Iris pigment epithelial cell (primary cell): ENCODE results near the gene CTIF.

Experiments used
- DNase-seq: peaks from one replicate; pipeline ENCODE4 v3.0.0-alpha.2; 2011; ENCODE audit warnings: low read depth

The CTIF gene

DNA sequence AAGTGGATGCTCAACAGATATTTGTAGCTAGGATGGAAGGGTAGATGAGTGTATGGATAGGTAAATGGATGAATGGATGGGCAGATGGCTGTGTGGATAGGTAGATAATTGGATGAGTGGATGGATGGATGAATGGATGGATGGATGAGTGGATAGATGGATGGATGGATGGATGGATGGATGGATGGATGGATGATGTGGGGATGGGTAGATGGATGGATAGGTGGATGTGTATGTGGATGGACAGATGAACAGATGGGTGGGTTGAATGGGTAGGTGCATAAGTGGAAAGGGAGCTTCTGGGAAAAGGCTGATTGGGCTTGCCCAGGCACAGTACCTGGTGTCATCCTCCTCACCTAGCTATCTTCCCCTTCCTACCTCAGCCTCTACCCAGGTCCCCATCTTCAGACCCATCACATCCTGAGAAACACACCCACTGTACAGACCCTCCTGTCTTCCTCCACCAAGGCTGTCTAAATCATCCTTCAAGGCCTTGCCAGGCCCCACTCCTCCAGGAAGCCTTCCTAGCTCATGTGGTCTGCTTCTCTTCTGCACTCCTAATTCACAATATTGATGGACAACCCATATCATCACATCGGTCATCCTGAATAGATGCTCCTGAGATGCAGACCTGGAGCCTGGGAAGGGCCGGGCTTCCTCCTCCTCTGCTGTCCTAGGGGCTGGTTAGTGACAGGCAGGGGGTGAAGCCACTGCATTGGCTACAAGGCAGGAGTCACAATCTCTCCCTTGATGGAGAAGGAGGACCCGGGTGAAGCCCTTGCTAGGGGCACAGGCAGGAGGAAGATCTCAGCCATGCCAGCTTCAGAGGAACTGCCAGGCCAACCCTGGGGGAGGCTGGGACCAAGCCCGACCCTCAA is 362.6 kb downstream of the CTIF start:
- no peak for DNase-seq

DNA sequence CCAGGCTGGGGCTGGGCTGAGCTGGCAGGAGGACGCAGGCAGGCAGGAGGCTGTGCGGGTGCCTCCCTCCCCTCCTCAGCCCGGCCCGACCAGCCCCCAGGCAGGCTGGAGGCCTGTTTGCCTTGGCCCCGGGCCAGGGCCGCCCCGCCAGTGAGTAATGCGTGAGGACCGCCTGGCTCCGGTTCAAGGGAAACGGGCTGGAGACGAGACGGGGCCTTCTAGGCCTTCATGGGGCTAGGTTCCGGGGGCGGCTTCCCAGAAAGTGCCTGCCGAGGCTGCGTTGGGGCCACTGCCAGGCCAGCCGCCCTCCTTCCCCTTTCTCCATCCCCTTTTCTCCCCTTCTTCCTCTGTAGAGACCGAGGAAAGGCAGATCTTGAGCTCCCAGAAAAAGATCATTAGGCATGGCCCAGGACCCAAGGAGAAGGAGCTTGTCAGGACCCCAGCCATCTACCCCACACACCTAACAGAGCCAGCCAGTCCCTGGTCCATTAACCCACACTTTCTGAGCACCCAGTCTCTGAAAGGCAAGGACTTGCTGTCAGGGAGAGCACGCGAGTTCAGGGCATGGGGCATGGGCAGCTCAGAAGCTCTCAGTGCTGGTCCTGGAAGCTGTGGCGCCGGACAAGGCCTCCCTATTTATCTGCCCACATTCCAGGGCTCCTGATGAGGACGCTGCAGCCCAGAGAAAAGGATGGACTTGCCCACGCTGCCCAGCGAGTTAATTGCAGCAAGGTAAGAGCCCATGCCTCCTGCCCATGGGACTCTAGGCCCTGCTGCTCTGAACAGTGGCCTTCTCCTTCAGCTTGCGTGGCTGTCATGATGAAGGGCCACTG is 363.4 kb downstream of the CTIF start:
- peak; percentile 95 for DNase-seq

DNA sequence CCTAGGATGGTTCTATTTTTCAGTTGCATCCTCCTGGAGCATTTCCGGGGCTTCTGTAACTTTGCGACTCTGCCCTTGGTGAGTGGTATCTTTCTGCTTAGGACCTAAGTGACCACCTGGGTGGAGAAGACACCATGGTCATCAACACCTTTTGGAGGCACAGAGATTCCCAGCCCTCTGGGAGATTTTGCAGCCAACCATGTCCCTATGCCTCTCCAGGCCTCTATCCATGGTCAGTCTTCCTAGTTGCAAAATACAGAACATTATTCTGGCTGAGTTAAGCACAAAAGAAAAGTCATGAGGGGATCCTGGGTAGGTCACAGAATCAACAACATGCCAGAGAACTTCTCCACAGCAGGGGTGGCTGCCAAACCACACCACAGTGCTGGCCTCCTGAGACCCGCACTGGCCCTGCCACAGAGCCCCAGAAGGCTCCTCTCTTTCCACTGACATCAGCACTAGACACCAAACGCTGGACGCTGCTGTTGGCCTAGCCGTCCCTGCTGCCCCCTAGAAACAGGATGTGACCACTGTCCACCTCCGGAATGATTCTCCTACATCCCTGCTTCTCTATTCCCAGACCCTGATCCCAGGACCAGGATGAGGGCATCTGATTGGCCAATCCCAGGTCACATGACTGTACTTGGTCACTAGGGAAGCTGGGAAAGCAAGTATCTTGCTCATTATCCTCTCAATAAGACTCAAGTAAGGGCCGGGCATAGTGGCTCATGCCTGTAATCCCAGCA is 364.2 kb downstream of the CTIF start:
- peak; percentile 79 for DNase-seq

DNA sequence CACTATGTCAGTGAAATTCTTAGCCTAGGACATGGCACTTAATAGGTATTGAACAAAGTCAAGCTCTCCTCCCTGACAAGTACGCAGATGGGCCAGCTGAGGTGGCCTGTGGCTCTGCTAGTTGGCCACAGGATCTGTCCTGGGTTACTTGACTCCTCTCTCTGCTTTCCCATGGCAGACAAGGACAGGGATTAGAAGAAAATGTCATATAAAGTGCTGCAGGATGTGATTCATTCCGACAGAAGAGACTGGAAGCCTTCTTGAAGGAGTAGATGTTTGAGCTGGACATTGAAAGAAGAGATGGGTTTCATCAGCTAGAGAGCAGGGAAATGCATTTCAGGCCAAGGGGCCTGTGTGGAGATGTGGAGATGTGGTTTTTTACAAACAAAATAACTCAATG is 365.3 kb downstream of the CTIF start:
- peak; percentile 53 for DNase-seq

DNA sequence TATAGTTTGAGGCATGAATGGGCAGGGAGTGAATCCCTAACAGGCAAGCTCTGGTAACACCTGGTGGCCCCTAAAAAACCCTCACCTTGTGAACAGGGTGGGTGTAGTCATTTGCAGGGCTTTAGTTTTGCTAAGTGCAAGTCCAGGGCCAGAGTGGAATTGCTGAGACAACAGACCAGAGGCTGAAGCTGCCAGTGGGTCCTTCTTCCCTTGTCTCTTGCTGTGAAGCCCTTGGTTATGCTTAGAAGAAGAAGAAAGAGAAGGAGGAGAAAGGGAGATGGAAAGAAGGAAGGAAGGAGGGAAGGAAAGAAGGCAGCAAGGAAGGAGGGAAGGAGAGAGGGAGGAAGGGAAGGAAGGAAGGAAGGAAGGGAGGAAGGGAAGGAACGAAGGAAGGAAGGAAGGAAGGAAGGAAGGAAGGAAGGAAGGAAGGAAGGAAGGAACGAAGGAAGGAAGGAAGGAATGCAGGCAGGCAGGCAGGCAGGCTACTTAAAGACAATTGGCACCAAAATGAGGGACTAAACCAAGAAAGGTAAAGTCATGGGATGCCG is 366.1 kb downstream of the CTIF start:
- DNase-seq: no peak

DNA sequence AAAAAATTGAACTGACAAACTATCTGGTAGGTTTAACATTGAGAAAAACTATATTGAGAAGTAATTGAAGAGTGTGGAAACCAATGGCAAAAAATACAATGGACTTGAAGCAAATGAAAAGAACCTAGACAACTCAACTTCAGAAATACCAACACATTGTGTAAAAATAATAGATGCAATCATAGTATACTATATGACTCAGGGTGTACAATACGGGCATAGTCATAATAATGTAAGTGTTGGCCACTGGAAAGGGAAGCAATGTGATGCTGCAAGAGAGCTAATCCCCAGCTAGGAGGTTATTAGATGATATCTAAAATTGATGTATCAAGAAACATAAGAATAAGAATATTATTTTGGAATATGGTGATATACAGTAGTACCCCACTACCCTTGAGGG is 366.7 kb downstream of the CTIF start:
- DNase-seq: peak; percentile 37

DNA sequence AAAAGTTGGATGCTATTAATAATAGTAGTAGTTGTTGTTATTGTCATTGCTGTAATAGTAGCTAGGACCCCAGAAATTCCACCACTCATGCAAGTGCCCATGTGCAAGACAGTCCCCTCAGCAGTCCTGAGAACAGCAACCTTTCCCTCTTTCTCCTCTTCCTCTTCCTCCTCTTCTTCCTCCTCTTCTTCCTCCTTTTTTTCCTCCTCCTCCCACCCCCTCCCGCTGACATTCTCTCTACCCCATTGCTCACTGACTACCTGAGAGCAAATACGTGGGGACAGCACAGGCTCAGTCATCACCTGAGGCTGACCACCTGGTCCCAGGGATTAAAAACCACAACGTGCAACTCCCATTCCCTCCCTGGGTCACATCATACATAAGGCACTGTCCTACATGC is 370.1 kb downstream of the CTIF start:
- no peak for DNase-seq

DNA sequence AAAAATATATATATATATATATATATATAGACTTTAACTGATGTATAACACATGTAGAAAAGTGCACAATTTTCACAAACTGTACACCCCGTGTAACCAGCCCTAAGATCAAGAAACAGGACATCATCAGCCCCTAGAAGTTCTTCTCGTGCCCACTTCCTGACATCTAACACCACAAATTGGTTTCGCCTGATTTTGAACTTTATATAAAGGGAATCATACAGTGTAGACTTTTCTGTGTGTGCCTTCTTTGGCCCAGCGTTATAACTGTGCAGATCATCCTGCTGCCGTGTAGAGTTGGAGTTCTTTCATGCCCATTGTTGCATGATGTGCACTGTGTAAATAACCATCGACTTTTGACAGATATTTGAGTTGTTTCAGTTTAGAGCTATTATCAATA is 370.9 kb downstream of the CTIF start:
- DNase-seq: no peak

DNA sequence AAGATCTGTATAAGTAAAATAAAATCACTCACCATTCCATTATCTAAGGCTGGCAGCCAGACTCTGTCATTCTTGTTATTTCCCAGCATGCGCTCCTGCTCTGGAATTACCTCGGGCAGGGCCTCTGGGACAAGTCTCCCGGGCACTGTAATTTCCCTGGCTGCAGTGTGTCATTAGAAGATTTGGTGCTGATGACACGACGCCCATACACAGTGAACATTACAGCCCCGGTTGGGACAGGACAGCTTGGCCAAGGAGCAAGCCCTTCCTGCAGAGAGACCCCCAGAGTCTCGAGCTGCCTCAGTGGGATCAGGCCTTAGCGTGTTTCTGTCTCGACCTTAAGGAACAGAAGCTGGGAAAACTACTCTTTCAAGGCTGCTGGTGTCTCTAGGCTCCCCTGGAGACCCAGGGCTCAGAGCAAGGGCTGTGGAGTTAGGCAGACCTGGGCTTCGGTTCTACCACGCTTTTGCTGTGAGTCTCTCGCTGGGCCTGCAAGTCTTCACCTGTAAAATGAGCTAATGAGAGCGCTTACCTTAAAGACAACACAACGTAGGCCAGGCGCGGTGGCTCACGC is 372.2 kb downstream of the CTIF start:
- DNase-seq: no peak
